Thyroid gland (tissue), 4 donors: ENCODE results near the gene FABP7.

Experiments used
- POLR2A ChIP-seq, 2 donors: fragments of 450-650 bp; IDR thresholded peaks; one replicate each; pipeline ENCODE4 v1.6.1; 2017; ENCODE audit warnings: antibody characterized with exemption in 2 of 2, mild to moderate bottlenecking in 2 of 2, moderate library complexity in 1 of 2
- TF ChIP-seq, protein P1 (sequence below), 6 experiments: fragments of 200-600 bp in 3 of 6; fragments of 450-650 bp in 3 of 6; sonication (generic) in 3 of 6; IDR thresholded peaks; one replicate each; pipeline ENCODE4 v1.5.1; 2016 to 2019; ENCODE audit warnings: antibody characterized with exemption in 6 of 6, mild to moderate bottlenecking in 2 of 6, inconsistent platforms in 1 of 6, moderate library complexity in 1 of 6

DNA sequence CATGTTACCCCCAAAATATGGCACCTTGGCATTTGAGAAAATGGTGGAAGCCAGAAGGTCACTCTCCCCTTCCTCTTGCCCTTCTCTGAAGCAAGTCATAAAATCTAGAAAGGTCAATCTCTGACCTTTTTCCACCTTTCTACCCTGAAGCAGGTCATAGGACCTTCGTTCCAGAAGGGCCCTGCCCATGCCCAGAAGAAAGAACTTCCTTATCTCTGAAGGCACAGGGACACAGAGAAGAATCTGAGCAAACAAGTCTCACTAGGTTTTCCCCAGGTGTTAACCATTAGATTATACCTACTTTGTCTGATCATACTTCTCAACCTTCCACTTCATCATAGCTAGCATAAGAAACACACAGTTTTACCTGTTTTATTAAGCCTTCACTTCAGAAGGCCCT, 52.0 kb downstream of the FABP7 start:
- TF ChIP-seq, protein P1, sequence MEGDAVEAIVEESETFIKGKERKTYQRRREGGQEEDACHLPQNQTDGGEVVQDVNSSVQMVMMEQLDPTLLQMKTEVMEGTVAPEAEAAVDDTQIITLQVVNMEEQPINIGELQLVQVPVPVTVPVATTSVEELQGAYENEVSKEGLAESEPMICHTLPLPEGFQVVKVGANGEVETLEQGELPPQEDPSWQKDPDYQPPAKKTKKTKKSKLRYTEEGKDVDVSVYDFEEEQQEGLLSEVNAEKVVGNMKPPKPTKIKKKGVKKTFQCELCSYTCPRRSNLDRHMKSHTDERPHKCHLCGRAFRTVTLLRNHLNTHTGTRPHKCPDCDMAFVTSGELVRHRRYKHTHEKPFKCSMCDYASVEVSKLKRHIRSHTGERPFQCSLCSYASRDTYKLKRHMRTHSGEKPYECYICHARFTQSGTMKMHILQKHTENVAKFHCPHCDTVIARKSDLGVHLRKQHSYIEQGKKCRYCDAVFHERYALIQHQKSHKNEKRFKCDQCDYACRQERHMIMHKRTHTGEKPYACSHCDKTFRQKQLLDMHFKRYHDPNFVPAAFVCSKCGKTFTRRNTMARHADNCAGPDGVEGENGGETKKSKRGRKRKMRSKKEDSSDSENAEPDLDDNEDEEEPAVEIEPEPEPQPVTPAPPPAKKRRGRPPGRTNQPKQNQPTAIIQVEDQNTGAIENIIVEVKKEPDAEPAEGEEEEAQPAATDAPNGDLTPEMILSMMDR (IDR thresholded peaks at IDR 0.05), result no peak
- TF ChIP-seq POLR2A (IDR thresholded peaks at IDR 0.05), result no peak
